Uterus (tissue), 2 donors: ENCODE measurements around the gene HLA-DMA.

Experiments
- POLR2A ChIP-seq, 2 donors: fragments of 450-650 bp; IDR thresholded peaks; one replicate each; pipeline ENCODE4 v1.6.1; 2016; ENCODE audit warnings: antibody characterized with exemption in 2 of 2, mild to moderate bottlenecking in 1 of 2, moderate library complexity in 1 of 2
- TF ChIP-seq, protein P1 (sequence below), 4 experiments: fragments of 200-600 bp in 2 of 4; fragments of 450-650 bp in 2 of 4; sonication (generic) in 2 of 4; IDR thresholded peaks; one replicate each; pipeline ENCODE4 v1.5.1; 2016 to 2019; ENCODE audit warnings: antibody characterized with exemption in 4 of 4, mild to moderate bottlenecking in 2 of 4, moderate library complexity in 1 of 4

DNA sequence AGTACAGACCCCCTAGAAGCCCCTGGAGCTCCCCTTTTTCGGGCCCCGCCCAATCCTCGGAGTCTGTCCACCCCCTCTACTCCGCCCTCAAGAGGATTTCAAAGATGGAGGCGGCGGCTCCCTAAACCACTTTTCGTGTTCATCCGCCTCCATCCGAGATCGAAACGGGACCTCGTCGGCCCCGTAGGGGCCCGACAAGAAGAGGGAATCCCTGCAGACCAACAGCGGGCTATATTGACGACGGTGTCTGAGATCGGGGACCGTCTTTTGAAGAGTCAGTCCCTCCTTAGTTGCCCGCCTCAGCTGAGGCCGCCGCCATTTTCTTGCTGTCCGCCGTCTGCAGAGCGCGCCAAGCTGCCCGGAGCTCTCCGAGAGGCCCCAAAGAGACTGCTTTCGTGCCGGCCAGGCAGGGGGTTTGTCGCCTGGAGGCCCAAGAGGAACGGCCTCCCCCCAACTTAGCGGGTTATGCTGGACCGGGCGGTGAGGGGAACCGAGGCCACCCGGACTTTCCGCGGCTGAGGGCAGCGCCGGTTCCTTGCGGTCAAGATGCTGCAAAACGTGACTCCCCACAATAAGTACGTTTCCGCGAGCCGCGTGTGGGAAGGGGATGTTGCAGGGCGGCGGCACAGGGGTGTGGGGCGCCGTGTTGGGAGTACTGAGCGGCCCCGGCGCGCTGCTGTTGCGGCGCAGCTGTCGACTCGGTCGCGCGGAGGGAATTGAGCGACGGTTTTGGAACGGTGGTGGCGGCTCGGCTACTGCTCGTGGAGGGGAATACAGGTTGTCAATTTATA, 19.7 kb upstream of the HLA-DMA start:
- TF ChIP-seq, protein P1, sequence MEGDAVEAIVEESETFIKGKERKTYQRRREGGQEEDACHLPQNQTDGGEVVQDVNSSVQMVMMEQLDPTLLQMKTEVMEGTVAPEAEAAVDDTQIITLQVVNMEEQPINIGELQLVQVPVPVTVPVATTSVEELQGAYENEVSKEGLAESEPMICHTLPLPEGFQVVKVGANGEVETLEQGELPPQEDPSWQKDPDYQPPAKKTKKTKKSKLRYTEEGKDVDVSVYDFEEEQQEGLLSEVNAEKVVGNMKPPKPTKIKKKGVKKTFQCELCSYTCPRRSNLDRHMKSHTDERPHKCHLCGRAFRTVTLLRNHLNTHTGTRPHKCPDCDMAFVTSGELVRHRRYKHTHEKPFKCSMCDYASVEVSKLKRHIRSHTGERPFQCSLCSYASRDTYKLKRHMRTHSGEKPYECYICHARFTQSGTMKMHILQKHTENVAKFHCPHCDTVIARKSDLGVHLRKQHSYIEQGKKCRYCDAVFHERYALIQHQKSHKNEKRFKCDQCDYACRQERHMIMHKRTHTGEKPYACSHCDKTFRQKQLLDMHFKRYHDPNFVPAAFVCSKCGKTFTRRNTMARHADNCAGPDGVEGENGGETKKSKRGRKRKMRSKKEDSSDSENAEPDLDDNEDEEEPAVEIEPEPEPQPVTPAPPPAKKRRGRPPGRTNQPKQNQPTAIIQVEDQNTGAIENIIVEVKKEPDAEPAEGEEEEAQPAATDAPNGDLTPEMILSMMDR (IDR thresholded peaks at IDR 0.05) = no peak
- no peak for TF ChIP-seq POLR2A (IDR thresholded peaks at IDR 0.05)
